HG02623 (cell line): ENCODE measurements around the gene ROPN1L.
A peak's percentile ranks its signal among the peaks of the same experiment; 100 is the strongest.

Source experiments
- ATAC-seq: cut with Tn5 transposase; IDR thresholded peaks from one replicate; pipeline ENCODE4 v1.9.1; 2021; ENCODE audit warnings: moderate library complexity; ENCODE audit not compliant: unreplicated experiment

Gene ROPN1L

GRCh38 chr5:10427201-10427600 is 14.5 kb upstream of the ROPN1L start:
- ATAC-seq = no peak

GRCh38 chr5:10427978-10428377 is 13.7 kb upstream of the ROPN1L start:
- no peak for ATAC-seq

DNA sequence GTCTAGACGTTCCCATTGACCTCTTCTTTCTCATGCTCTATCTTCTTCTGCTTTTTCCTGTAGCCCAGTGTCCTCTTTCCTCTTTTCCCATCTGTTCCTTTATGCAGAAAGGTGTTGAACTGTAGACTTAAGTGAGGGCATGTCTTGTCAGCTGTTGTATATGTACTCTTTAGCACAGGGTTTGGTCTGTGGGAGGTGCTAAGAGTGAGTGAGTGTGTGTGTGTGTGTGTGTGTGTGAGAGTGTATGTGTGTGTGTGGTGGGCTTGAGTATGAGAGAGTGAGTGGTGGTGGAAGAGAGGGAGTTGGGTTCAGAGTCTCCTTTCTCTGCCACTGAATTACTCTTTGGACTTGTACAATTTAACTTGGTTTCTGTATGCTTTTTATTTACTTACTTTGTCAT is 10.3 kb upstream of the ROPN1L start:
- no peak for ATAC-seq

GRCh38 chr5:10432059-10433008 is 9.3 kb upstream of the ROPN1L start:
- ATAC-seq = no peak

DNA sequence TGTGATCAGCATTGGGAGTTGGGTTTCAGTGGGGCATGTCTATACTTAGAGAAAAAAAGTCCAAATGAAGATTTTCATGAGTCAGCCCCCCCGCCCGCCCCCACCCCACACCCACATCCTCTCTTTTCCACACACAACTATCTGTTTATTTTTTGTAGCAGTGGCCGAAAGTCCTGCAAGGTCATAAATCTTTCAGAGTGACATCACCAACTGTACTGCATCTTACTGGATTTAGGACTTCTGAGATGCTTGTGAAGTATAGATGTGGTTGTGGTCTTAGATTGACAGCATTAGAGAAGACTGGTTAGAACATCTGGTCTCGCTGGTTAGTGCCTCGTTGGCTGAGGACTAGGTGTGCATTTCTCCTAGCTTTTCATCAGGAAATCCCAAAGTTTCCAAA is 7.3 kb upstream of the ROPN1L start:
- ATAC-seq = no peak

GRCh38 chr5:10438301-10438700 is 3.4 kb upstream of the ROPN1L start:
- no peak for ATAC-seq

DNA sequence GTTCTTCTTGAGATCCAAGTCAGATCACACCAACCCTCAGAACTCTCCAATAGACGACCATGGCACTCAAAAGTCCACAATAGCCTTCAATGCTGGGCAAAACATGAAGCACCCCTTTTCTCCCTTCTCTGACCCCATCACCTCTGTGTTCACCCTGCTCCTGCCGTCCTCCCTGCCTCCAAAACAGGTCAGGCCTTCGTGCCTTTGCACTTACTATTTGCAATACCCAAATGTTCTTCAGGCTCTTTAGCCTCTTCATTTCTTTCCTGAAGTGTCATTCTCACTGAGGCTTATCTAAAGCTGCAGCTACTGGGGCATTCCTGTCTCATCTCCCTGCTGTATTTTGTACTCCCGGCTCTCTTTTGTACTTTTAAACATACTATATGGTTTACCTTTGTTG is 2.0 kb upstream of the ROPN1L start:
- ATAC-seq = no peak

DNA sequence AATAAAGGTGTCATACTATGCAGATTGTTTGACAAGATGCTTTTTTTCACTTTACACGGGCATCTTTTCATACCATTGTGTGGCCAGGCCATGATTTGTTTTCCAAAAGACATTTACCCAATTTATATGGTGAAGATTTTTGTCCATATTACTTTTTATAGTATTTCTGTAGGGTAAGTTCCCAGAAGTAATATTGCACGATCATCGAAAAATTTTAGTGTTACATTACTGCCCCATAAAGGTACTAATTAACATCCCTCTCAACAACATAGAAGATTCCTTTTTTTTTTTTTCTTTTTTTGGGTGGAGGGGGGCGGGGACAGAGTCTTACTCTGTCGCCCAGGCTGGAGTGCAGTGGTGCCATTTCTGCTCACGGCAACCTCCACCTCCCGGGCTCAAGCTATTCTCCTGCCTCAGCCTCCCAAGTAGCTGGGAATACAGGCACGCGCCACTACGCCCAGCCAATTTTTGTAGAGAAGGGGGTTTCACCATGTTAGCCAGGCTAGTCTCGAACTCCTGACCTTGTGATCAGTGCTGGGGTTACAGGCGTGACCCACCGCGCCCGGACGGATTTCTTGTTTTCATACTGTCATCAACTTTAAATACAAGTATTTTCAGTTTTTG is 1.2 kb upstream of the ROPN1L start:
- no peak for ATAC-seq

- peak; percentile 35 for ATAC-seq
Measured at GRCh38 chr5:10441992-10442435, 335 bp downstream of the ROPN1L start.

- no peak for ATAC-seq
Measured at GRCh38 chr5:10442576-10442975, 897 bp downstream of the ROPN1L start.

DNA sequence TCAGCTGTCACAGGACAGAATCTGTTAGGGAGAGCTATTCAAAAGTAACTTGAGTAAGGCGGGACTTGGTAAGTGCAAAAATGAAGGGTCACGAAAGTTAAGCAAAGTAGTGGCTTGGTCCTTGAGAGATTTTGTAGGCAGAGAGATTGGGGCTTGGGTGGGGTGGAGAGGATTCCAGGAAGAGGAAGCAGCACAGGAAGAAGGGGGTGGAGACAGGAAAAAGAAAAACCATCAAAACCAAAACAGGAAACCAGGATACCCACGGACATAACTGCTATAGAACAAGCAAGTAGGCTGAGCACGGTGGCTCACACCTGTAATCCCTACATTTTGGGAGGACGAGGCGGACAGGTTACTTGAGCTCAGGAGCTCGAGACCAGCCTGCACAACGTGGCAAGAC is 3.7 kb downstream of the ROPN1L start:
- no peak for ATAC-seq

GRCh38 chr5:10446490-10446889 is 4.8 kb downstream of the ROPN1L start:
- no peak for ATAC-seq

DNA sequence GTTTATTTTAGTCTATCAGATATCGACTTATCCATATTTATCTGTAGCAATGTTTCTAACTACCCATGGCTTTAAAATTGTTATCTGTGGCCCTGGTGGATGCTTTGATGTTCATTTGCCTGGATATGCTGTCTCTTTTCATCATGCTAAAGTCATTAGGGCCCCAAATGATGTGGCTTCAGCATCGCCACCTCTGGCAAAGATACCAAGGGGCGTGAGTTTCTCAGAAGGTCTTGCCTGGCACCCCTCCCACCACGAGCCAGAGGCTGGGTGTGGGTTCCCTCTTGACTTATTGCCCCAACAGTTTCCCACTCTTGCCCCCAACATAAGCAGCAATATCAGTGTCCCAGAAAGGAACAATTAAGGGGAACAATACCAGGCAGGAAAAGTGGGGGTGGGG is 5.4 kb downstream of the ROPN1L start:
- ATAC-seq = no peak

GRCh38 chr5:10448754-10449360 is 7.2 kb downstream of the ROPN1L start:
- no peak for ATAC-seq

GRCh38 chr5:10451137-10451824 is 9.6 kb downstream of the ROPN1L start:
- ATAC-seq = no peak

- ATAC-seq = no peak
Measured at GRCh38 chr5:10452768-10453331, 11.2 kb downstream of the ROPN1L start.

- ATAC-seq = no peak
Measured at GRCh38 chr5:10453545-10453944, 11.9 kb downstream of the ROPN1L start.

DNA sequence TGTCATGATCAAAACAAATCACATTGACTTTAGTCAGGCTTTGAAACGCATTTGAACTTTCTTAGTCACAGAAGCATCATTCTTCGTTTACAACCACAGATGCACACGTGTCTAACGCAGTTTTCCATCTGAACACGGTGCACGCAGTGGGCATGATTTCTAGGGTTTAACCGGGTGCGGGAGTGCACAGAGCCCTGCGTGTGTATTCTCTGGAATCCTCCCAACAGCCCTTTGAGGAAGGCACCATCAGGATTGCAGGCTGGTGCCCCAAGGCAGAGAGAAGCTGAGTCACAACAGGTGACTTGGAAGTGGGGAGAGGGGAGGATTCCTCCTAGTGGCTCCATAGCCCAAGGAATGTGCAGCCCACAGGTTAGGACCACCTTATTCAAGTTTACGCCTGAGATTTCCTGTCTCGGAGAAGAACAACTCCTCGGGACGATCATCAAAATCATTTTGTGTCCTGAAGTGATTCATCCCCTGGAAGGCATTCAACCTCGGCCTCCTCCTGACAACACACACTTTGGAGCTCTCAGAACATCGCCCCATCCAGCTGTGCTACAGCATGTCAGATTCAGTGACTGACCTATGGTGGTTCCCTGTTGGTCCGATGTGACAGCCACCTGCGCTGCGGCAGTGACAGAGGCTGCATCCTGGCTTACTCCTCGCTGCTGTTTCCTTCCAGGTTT is 13.1 kb downstream of the ROPN1L start:
- ATAC-seq = no peak

- no peak for ATAC-seq
Measured at GRCh38 chr5:10455277-10455670, 13.6 kb downstream of the ROPN1L start.
